Caco-2 (cell line): ENCODE results near the gene CDC14B. TPM values are rescaled to one million over a fixed set of nuclear protein-coding genes. Genes with fewer than 3 reads are reported as not detected.

Experiments
- BruUV-seq: library from RNA; stranded (reverse); fragments of 400-500 nt; replicated peaks from 2 replicates; lab custom pipeline; 2021; lab: Mats Ljungman, UMichigan
- CTCF ChIA-PET: fragments of 300-600 bp; sonication (Branson Sonifier 250); formaldehyde crosslinking; loops from one replicate; lab custom pipeline; 2022; ENCODE audit warnings: antibody characterized with exemption; lab: Charles Lee
- POLR2A ChIA-PET: fragments of 300-600 bp; sonication (Branson Sonifier 250); formaldehyde crosslinking; loops from one replicate; lab custom pipeline; 2022; ENCODE audit warnings: antibody characterized with exemption; lab: Charles Lee
- DNase-seq, 2 experiments: peaks; one replicate each; pipeline versions ENCODE4 v3.0.0 to v3.0.0-alpha.2; 2020 to 2022
- H3K27me3 ChIP-seq: replicated peaks from 2 replicates; pipeline ENCODE4 v1.6.0; 2011; ENCODE audit warnings: low read length; ENCODE audit not compliant: control insufficient read depth, insufficient read depth
- H3K36me3 ChIP-seq: 2 replicates; pipeline ENCODE4 v1.5.1; 2011; ENCODE audit warnings: low read length; ENCODE audit not compliant: control insufficient read depth, insufficient read depth
- H3K4me1 ChIP-seq: fragments of 250-450 bp; sonication (Bioruptor Pico); 2 replicates; pipeline ENCODE4 v1.5.1; 2020; ENCODE audit warnings: mild to moderate bottlenecking
- H3K4me3 ChIP-seq: 2 replicates; pipeline ENCODE4 v1.5.1; 2011; ENCODE audit warnings: low read depth, mild to moderate bottlenecking, control low read depth, low read length
- H3K9me3 ChIP-seq: fragments of 250-450 bp; sonication (Bioruptor Pico); 2 replicates; pipeline ENCODE4 v1.5.1; 2020; ENCODE audit warnings: mild to moderate bottlenecking, moderate library complexity
- H3K27ac Mint-ChIP-seq: one replicate; pipeline ENCODE4 v1.8.0; 2022; ENCODE audit warnings: mixed read lengths; ENCODE audit not compliant: unreplicated experiment
- H3K27me3 Mint-ChIP-seq: one replicate; pipeline ENCODE4 v1.8.0; 2022; ENCODE audit warnings: mixed read lengths; ENCODE audit not compliant: insufficient read depth, unreplicated experiment
- H3K36me3 Mint-ChIP-seq: one replicate; pipeline ENCODE4 v1.8.0; 2022; ENCODE audit warnings: mild to moderate bottlenecking, mixed read lengths; ENCODE audit not compliant: insufficient read depth, unreplicated experiment
- H3K4me1 Mint-ChIP-seq: one replicate; pipeline ENCODE4 v1.8.0; 2022; ENCODE audit warnings: low read depth, mixed read lengths; ENCODE audit not compliant: unreplicated experiment
- H3K4me3 Mint-ChIP-seq: one replicate; pipeline ENCODE4 v1.8.0; 2022; ENCODE audit warnings: mild to moderate bottlenecking, moderate library complexity, mixed read lengths; ENCODE audit not compliant: unreplicated experiment
- H3K9me3 Mint-ChIP-seq: one replicate; pipeline ENCODE4 v1.8.0; 2022; ENCODE audit warnings: mixed read lengths; ENCODE audit not compliant: unreplicated experiment
- intact Hi-C: fragments of 100-400 bp; cut with micrococcal nuclease; formaldehyde crosslinking; loops from one replicate; pipeline ENCODE4 v1.10.0; 2022; ENCODE audit not compliant: unreplicated experiment
- total RNA-seq: library from RNA; stranded (reverse); gene quantifications from 2 replicates; pipeline ENCODE4 v1.2.3, GENCODE V29; 2022
- TF ChIP-seq, protein P1 (sequence below), 2 experiments: fragments of 200-600 bp in 1 of 2; IDR thresholded peaks; 1 replicate in 1 of 2; 2 replicates in 1 of 2; pipeline versions ENCODE4 v1.5.1 to v1.8.0; 2011 to 2022; ENCODE audit warnings: antibody characterized with exemption in 1 of 2, control low read depth in 1 of 2, inconsistent platforms in 1 of 2, low read depth in 1 of 2, low read length in 1 of 2, mild to moderate bottlenecking in 1 of 2, moderate library complexity in 1 of 2; ENCODE audit not compliant: insufficient read depth in 1 of 2, severe bottlenecking in 1 of 2, unreplicated experiment in 1 of 2

The CDC14B gene
- total RNA-seq, 1 experiment from 2014 or later, result 81.4 TPM

DNA sequence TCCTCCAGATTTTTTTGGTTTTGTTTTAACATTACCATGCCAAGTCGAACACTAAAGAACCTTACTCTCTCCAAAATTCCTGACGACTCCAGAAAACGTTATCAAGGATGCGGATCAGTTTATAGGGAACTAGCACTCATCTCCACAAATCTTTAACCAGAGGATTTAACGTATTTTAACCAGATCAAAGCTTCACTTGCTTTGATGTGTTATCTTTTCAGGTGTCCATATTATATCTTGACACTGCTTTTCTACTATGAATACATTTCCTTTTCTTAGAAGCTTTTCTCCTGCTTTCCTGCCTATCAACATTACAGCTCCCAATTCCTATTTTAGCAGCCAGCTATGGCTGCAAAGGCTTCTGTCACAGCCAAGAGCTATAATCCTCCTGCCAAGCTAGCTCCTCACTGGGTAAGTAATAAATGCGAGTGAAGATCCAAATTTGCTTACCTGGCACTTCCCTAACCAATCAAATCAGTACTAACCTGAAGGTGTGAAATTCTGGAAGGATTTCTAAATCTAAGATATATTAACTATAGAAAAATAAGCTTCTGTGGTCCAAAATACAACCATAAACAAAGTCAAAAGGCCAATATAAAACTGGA lies 60.2 kb downstream of the CDC14B start:
- H3K27me3 Mint-ChIP-seq, result no peaks in the 10 kb centered on the region
- Histone ChIP-seq H3K27me3 (no peaks in the 10 kb centered on the region), H3K9me3 (no peaks in the 10 kb centered on the region), H3K4me1 (peaks cover 69% of the 10 kb centered on the region), H3K36me3 (peaks cover 2% of the 10 kb centered on the region), H3K4me3 (no peak overlapping the region)
- ChIA-PET CTCF (interaction anchor here (0.6 kb wide), 1 partner anchor 215 kb away, joined by 4 read pairs; no protein-coding TSS in a partner anchor), POLR2A (interaction anchor here (0.5 kb wide), 1 partner anchor 15 kb away, joined by 7 read pairs; no protein-coding TSS in a partner anchor)
- peak overlapping the region; percentile 76 for H3K27ac Mint-ChIP-seq
- no peaks in the 10 kb centered on the region for H3K9me3 Mint-ChIP-seq
- TF ChIP-seq, protein P1, sequence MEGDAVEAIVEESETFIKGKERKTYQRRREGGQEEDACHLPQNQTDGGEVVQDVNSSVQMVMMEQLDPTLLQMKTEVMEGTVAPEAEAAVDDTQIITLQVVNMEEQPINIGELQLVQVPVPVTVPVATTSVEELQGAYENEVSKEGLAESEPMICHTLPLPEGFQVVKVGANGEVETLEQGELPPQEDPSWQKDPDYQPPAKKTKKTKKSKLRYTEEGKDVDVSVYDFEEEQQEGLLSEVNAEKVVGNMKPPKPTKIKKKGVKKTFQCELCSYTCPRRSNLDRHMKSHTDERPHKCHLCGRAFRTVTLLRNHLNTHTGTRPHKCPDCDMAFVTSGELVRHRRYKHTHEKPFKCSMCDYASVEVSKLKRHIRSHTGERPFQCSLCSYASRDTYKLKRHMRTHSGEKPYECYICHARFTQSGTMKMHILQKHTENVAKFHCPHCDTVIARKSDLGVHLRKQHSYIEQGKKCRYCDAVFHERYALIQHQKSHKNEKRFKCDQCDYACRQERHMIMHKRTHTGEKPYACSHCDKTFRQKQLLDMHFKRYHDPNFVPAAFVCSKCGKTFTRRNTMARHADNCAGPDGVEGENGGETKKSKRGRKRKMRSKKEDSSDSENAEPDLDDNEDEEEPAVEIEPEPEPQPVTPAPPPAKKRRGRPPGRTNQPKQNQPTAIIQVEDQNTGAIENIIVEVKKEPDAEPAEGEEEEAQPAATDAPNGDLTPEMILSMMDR (IDR thresholded peaks at IDR 0.05; ENCODE audit: insufficient read depth in 1 of 2, low read depth in 1 of 2, low read length in 1 of 2, severe bottlenecking in 1 of 2, unreplicated experiment in 1 of 2), result no peak
- peaks cover 51% of the 10 kb centered on the region for H3K36me3 Mint-ChIP-seq
- DNase-seq, result peak in 1 of 2 experiments; percentile 51
- H3K4me3 Mint-ChIP-seq, result peak overlapping the region; percentile 47
- intact Hi-C loops, result loop anchor here (1.0 to 5.0 kb wide), 2 partner anchors 62 to 85 kb away; no protein-coding TSS in a partner anchor
- peaks cover 62% of the 10 kb centered on the region for H3K4me1 Mint-ChIP-seq
- no TSS peak for BruUV-seq

DNA sequence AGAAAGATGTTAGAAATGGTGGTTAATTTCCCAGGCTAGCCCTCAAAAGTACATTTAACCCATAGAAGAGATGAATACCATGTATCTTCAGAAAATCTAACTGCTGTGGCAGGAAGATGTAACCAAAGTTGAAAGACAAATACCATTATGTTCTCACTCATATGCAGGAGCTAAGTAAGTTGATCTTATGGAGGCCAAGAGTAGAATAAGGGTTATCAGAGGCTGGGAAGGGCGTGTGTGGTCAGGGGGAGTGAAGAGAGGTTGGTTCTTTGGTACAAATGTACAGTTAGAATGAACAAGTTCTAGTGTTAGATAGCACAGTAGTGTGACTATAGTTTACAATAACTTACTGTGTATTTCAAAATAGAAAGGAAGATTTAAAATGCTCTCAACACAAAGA lies 61.7 kb downstream of the CDC14B start:
- CTCF ChIA-PET, result no interaction called here
- Mint-ChIP-seq H3K4me3 (no peak overlapping the region), H3K27ac (no peak overlapping the region), H3K9me3 (no peaks in the 10 kb centered on the region), H3K4me1 (peaks cover 49% of the 10 kb centered on the region), H3K27me3 (no peaks in the 10 kb centered on the region), H3K36me3 (peaks cover 47% of the 10 kb centered on the region)
- H3K4me3 ChIP-seq, result no peak overlapping the region
- intact Hi-C loops, result loop anchor here (1.0 to 5.0 kb wide), 2 partner anchors 8 to 61 kb away; no protein-coding TSS in a partner anchor
- TF ChIP-seq, protein P1 (IDR thresholded peaks at IDR 0.05; ENCODE audit: insufficient read depth in 1 of 2, low read depth in 1 of 2, low read length in 1 of 2, severe bottlenecking in 1 of 2, unreplicated experiment in 1 of 2), result no peak
- peaks cover 2% of the 10 kb centered on the region; the same call in 1 of the 2 replicates for H3K36me3 ChIP-seq
- peaks cover 62% of the 10 kb centered on the region for H3K4me1 ChIP-seq
- DNase-seq, result no peak
- POLR2A ChIA-PET, result no interaction called here
- no TSS peak for BruUV-seq
- H3K9me3 ChIP-seq, result no peaks in the 10 kb centered on the region
- no peaks in the 10 kb centered on the region for H3K27me3 ChIP-seq

DNA sequence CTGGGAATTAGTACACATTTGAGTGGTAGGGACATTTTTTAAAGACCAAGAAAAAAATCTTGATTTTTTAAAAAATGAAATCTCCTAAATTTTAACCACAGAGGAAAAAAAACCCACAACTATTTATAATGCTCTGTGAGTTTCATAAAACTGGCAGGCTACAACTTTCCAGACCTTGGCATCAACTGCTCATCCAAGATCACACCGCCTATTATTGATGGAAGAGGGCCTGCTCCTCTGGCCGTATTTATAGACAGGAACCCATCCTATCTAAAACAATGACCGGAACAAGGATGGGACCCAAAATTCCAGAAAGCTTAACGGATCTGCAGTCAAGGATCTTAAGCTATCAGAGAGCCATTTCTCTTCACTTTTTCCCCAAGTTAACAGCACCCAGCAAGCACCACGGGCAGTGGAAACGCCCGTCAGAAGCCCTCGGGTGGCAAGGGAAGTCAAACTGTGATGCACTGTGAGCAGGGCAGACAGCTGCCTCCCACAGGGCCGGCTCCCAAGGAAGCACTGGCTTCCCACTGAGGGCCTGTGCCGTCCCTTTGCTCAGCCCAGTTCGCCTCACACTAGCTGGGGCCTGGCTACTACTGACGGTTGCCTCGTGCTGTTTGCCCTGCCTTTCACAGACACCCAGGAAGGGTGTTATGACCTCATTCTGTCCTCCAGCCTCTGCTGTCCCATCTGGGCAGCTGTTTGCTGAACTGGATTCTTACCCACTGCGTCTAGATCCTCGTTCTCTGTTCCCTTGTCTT lies 62.8 kb downstream of the CDC14B start:
- ChIA-PET CTCF (no interaction called here), POLR2A (interaction anchor here (0.6 to 0.7 kb wide), 2 partner anchors 27 to 1059 kb away, joined by 4 read pairs; no protein-coding TSS in a partner anchor)
- peaks cover 55% of the 10 kb centered on the region for H3K4me1 ChIP-seq
- Mint-ChIP-seq H3K4me1 (peaks cover 56% of the 10 kb centered on the region), H3K27me3 (no peaks in the 10 kb centered on the region), H3K4me3 (no peak overlapping the region), H3K36me3 (peaks cover 46% of the 10 kb centered on the region), H3K27ac (peak overlapping the region; percentile 63), H3K9me3 (no peaks in the 10 kb centered on the region)
- intact Hi-C loops, result loop anchor here (5.0 kb wide), 1 partner anchor 60 kb away; no protein-coding TSS in a partner anchor
- H3K9me3 ChIP-seq, result no peaks in the 10 kb centered on the region
- H3K4me3 ChIP-seq, result no peak overlapping the region
- TF ChIP-seq, protein P1 (IDR thresholded peaks at IDR 0.05; ENCODE audit: insufficient read depth in 1 of 2, low read depth in 1 of 2, low read length in 1 of 2, severe bottlenecking in 1 of 2, unreplicated experiment in 1 of 2), result no peak
- H3K36me3 ChIP-seq, result peaks cover 2% of the 10 kb centered on the region; the same call in 1 of the 2 replicates
- BruUV-seq, result no TSS peak
- DNase-seq, result peak in 1 of 2 experiments; percentile 10
- no peaks in the 10 kb centered on the region for H3K27me3 ChIP-seq
